Rectal smooth muscle tissue (tissue), 1 donor: Measurements from ENCODE around the gene VMP1.

Experiments
- H3K27ac ChIP-seq: one replicate; pipeline ENCODE4 v1.7.0; 2013; ENCODE audit warnings: low read depth, low read length, inconsistent platforms
- H3K27me3 ChIP-seq: one replicate; pipeline ENCODE4 v1.7.0; 2013; ENCODE audit warnings: low read length; ENCODE audit not compliant: control insufficient read depth, insufficient read depth
- H3K36me3 ChIP-seq: one replicate; pipeline ENCODE4 v1.7.0; 2013; ENCODE audit warnings: low read length; ENCODE audit not compliant: control insufficient read depth, insufficient read depth
- H3K4me1 ChIP-seq: one replicate; pipeline ENCODE4 v1.7.0; 2013; ENCODE audit warnings: low read length; ENCODE audit not compliant: control insufficient read depth, insufficient read depth
- H3K4me3 ChIP-seq: one replicate; pipeline ENCODE4 v1.7.0; 2013; ENCODE audit warnings: low read length
- H3K9ac ChIP-seq: one replicate; pipeline ENCODE4 v1.7.0; 2013; ENCODE audit warnings: low read length

The VMP1 gene

GRCh38 chr17:59707149-59707970 lies at the start of gene VMP1, which contains the start of gene PTRH2:
Gene VMP1 (plus strand): TSS chr17:59707654. CDS start chr17:59731447, 23,793 bp downstream.
Gene PTRH2 (minus strand): TSS chr17:59707430. CDS start chr17:59697978, 9,452 bp downstream.
- Histone ChIP-seq H3K9ac (peak within 1 kb of the TSS; percentile 99), H3K27ac (peak within 1 kb of the TSS; percentile 96), H3K27me3 (no peaks in the 10 kb centered on the region), H3K36me3 (no peaks in the 10 kb centered on the region), H3K4me1 (peaks cover 20% of the 10 kb centered on the region), H3K4me3 (peak within 1 kb of the TSS; percentile 99)

- Histone ChIP-seq H3K4me1 (no peaks in the 10 kb centered on the region), H3K36me3 (peaks cover 41% of the 10 kb centered on the region), H3K9ac (no peak overlapping the region), H3K27me3 (no peaks in the 10 kb centered on the region), H3K4me3 (no peak overlapping the region), H3K27ac (no peak overlapping the region)
Measured at GRCh38 chr17:59666235-59666634, 41.2 kb upstream of the VMP1 start.

DNA sequence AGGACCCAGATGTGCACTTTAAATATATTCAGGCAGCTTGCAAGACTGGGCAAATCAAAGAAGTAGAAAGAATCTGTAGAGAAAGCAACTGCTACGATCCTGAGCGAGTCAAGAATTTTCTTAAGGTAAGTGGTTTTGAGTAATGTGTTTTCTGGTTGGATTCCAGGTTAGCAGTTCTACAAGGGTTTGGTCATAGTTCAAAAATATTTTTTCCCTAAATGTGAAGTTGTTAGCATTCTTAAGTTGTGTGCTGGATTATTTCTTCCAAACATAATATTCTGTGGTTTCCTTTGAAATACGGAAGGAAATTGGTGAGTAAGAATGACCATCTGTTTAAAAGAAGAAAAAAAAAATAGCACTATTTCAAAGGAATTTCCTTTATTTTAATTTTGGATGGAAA lies 38.6 kb upstream of the VMP1 start:
- no peak overlapping the region for H3K4me3 ChIP-seq
- H3K4me1 ChIP-seq, result no peaks in the 10 kb centered on the region
- H3K9ac ChIP-seq, result no peak overlapping the region
- peaks cover 26% of the 10 kb centered on the region for H3K36me3 ChIP-seq
- no peaks in the 10 kb centered on the region for H3K27me3 ChIP-seq
- no peak overlapping the region for H3K27ac ChIP-seq

GRCh38 chr17:59669411-59669810 lies 38.0 kb upstream of the VMP1 start:
- no peaks in the 10 kb centered on the region for H3K4me1 ChIP-seq
- H3K9ac ChIP-seq, result no peak overlapping the region
- H3K36me3 ChIP-seq, result peaks cover 25% of the 10 kb centered on the region
- H3K27ac ChIP-seq, result no peak overlapping the region
- no peaks in the 10 kb centered on the region for H3K27me3 ChIP-seq
- no peak overlapping the region for H3K4me3 ChIP-seq

DNA sequence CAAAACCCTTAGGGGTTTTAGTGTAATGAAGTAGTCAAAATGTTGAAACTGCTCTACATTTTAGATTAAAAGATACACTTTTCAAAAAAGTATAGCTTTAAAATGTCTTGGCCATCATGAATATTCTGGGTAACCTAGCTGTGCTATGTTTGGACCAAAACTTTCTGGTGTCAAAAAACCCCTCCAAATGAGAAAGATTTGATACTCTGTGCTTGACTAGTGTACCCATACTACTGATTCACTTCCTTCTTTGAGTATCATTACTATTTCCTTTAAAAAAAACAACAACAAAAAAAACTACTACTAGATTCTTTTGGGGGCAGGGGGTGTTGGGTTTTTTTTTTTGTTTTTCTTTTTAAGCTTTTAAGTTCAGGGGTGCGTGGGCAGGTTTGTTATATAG lies 37.5 kb upstream of the VMP1 start:
- H3K27ac ChIP-seq, result no peak overlapping the region
- H3K9ac ChIP-seq, result no peak overlapping the region
- H3K36me3 ChIP-seq, result peaks cover 25% of the 10 kb centered on the region
- no peaks in the 10 kb centered on the region for H3K4me1 ChIP-seq
- no peaks in the 10 kb centered on the region for H3K27me3 ChIP-seq
- H3K4me3 ChIP-seq, result no peak overlapping the region

- H3K27me3 ChIP-seq, result no peaks in the 10 kb centered on the region
- no peak overlapping the region for H3K9ac ChIP-seq
- H3K4me3 ChIP-seq, result no peak overlapping the region
- no peak overlapping the region for H3K27ac ChIP-seq
- peaks cover 24% of the 10 kb centered on the region for H3K36me3 ChIP-seq
- H3K4me1 ChIP-seq, result no peaks in the 10 kb centered on the region
Measured at GRCh38 chr17:59671386-59671785, 36.1 kb upstream of the VMP1 start.

DNA sequence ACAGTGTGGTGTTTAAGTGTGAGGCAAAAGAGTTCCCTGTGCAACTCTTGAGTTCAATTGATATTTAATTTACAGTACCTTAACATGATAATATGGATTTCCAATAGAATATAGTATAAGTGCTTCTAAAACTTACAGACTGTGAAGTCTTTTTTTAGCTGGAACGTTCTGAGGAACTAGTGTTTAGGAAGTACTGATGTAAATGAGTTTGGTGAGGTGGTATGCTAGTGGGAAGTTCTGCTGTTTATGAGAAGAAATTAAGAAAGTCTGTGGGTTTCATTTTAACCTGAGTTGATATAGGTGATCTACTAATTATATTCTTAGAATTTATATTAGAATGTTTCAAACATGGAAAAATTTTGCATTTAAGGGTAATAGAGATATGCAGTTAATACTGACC lies 32.2 kb upstream of the VMP1 start:
- Histone ChIP-seq H3K27me3 (no peaks in the 10 kb centered on the region), H3K36me3 (peaks cover 30% of the 10 kb centered on the region), H3K27ac (no peak overlapping the region)

GRCh38 chr17:59676716-59677115 lies 30.7 kb upstream of the VMP1 start:
- no peak overlapping the region for H3K4me3 ChIP-seq
- H3K4me1 ChIP-seq, result no peaks in the 10 kb centered on the region
- peaks cover 36% of the 10 kb centered on the region for H3K36me3 ChIP-seq
- H3K9ac ChIP-seq, result no peak overlapping the region
- no peaks in the 10 kb centered on the region for H3K27me3 ChIP-seq
- H3K27ac ChIP-seq, result no peak overlapping the region

More for the DNA sequence above, 32.2 kb upstream of the VMP1 start:
- Histone ChIP-seq H3K4me3 (no peak overlapping the region), H3K4me1 (no peaks in the 10 kb centered on the region), H3K9ac (no peak overlapping the region)

GRCh38 chr17:59678918-59679317 lies 28.5 kb upstream of the VMP1 start:
- no peaks in the 10 kb centered on the region for H3K27me3 ChIP-seq
- H3K27ac ChIP-seq, result no peak overlapping the region
- no peak overlapping the region for H3K9ac ChIP-seq
- peaks cover 38% of the 10 kb centered on the region for H3K36me3 ChIP-seq
- H3K4me1 ChIP-seq, result no peaks in the 10 kb centered on the region
- no peak overlapping the region for H3K4me3 ChIP-seq

- Histone ChIP-seq H3K4me1 (no peaks in the 10 kb centered on the region), H3K36me3 (peaks cover 36% of the 10 kb centered on the region), H3K9ac (no peak overlapping the region)
Measured at GRCh38 chr17:59680314-59680713, 27.1 kb upstream of the VMP1 start.

GRCh38 chr17:59683283-59683682 lies 24.2 kb upstream of the VMP1 start:
- H3K4me3 ChIP-seq, result no peak overlapping the region
- H3K27ac ChIP-seq, result no peak overlapping the region
- no peaks in the 10 kb centered on the region for H3K4me1 ChIP-seq
- H3K36me3 ChIP-seq, result peaks cover 35% of the 10 kb centered on the region
- H3K9ac ChIP-seq, result no peak overlapping the region
- no peaks in the 10 kb centered on the region for H3K27me3 ChIP-seq

More at GRCh38 chr17:59680314-59680713, 27.1 kb upstream of the VMP1 start:
- no peak overlapping the region for H3K27ac ChIP-seq
- no peaks in the 10 kb centered on the region for H3K27me3 ChIP-seq
- H3K4me3 ChIP-seq, result no peak overlapping the region

GRCh38 chr17:59684967-59685366 lies 22.5 kb upstream of the VMP1 start:
- H3K4me1 ChIP-seq, result no peaks in the 10 kb centered on the region
- H3K9ac ChIP-seq, result no peak overlapping the region
- H3K27me3 ChIP-seq, result no peaks in the 10 kb centered on the region
- peaks cover 34% of the 10 kb centered on the region for H3K36me3 ChIP-seq
- no peak overlapping the region for H3K27ac ChIP-seq
- H3K4me3 ChIP-seq, result no peak overlapping the region

- Histone ChIP-seq H3K4me3 (no peak overlapping the region), H3K36me3 (peaks cover 26% of the 10 kb centered on the region), H3K9ac (no peak overlapping the region), H3K27ac (no peak overlapping the region), H3K27me3 (no peaks in the 10 kb centered on the region), H3K4me1 (no peaks in the 10 kb centered on the region)
Measured at GRCh38 chr17:59688008-59688407, 19.4 kb upstream of the VMP1 start.
